CD8-positive, alpha-beta memory T cell (primary cell): ENCODE data around the gene CTNNAL1. TPM values are rescaled to one million over a fixed set of nuclear protein-coding genes. Genes with fewer than 3 reads are reported as not detected.
"Not testable (repeated sequence)": the region's sequence is repeated elsewhere in the genome, so short reads cannot be mapped to it uniquely, and the experiment has no call there.

Experiments used
- CTCF ChIA-PET: fragments of 350-600 bp; sonication (Branson Sonifier 250); formaldehyde crosslinking; loops from one replicate; lab custom pipeline; 2021; ENCODE audit warnings: antibody characterized with exemption; lab: Charles Lee
- POLR2A ChIA-PET: fragments of 350-600 bp; sonication (Branson Sonifier 250); formaldehyde crosslinking; loops from one replicate; lab custom pipeline; 2021; ENCODE audit warnings: antibody characterized with exemption; lab: Charles Lee
- DNase-seq, 5 donors: peaks; one replicate each; pipeline versions ENCODE4 v3.0.0 to v3.0.0-alpha.2; 2020 to 2022; ENCODE audit warnings: mixed read lengths in 1 of 5
- H3K27ac ChIP-seq: one replicate; pipeline ENCODE4 v1.7.0; 2013; ENCODE audit warnings: low read depth, mild to moderate bottlenecking, low read length, moderate library complexity
- H3K27me3 ChIP-seq: 2 replicates; pipeline ENCODE4 v1.7.0; 2013; ENCODE audit warnings: low read length, mild to moderate bottlenecking; ENCODE audit not compliant: insufficient read depth, poor library complexity, severe bottlenecking
- H3K36me3 ChIP-seq: 2 replicates; pipeline ENCODE4 v1.7.0; 2013; ENCODE audit warnings: mild to moderate bottlenecking, low read length, moderate library complexity; ENCODE audit not compliant: insufficient read depth
- H3K4me1 ChIP-seq: 2 replicates; pipeline ENCODE4 v1.7.0; 2013; ENCODE audit warnings: mild to moderate bottlenecking, low read length, moderate library complexity; ENCODE audit not compliant: insufficient read depth
- H3K4me3 ChIP-seq: 2 replicates; pipeline ENCODE4 v1.7.0; 2013; ENCODE audit warnings: mild to moderate bottlenecking, low read length
- H3K9me3 ChIP-seq: 2 replicates; pipeline ENCODE4 v1.7.0; 2013; ENCODE audit warnings: mild to moderate bottlenecking, low read length
- H3K27ac Mint-ChIP-seq, 8 donors: one replicate each; pipeline ENCODE4 v1.8.0; 2020 to 2021; ENCODE audit warnings: mixed read lengths in 8 of 8, mild to moderate bottlenecking in 6 of 8, inconsistent platforms in 3 of 8, moderate library complexity in 3 of 8
- H3K27me3 Mint-ChIP-seq, 2 donors: one replicate each; pipeline ENCODE4 v1.8.0; 2020 to 2021; ENCODE audit warnings: mixed read lengths in 2 of 2, mild to moderate bottlenecking in 1 of 2, moderate library complexity in 1 of 2
- H3K36me3 Mint-ChIP-seq, 3 donors: one replicate each; pipeline ENCODE4 v1.8.0; 2020 to 2021; ENCODE audit warnings: mixed read lengths in 3 of 3, inconsistent platforms in 1 of 3, mild to moderate bottlenecking in 1 of 3
- H3K4me1 Mint-ChIP-seq, 3 donors: one replicate each; pipeline ENCODE4 v1.8.0; 2020 to 2021; ENCODE audit warnings: mixed read lengths in 3 of 3, inconsistent platforms in 1 of 3, mild to moderate bottlenecking in 1 of 3
- H3K4me3 Mint-ChIP-seq, 7 donors: one replicate each; pipeline ENCODE4 v1.8.0; 2020 to 2021; ENCODE audit warnings: mixed read lengths in 7 of 7, mild to moderate bottlenecking in 6 of 7, moderate library complexity in 4 of 7, inconsistent platforms in 2 of 7
- H3K9me3 Mint-ChIP-seq, 5 donors: one replicate each; pipeline ENCODE4 v1.8.0; 2020 to 2022; ENCODE audit warnings: mixed read lengths in 5 of 5, mild to moderate bottlenecking in 3 of 5, moderate library complexity in 2 of 5, inconsistent platforms in 1 of 5
- polyA plus RNA-seq: library from polyadenylated mRNA; unstranded; fragments of 300-500 nt; fragmentation: Illumina TruSeq; gene quantifications from one replicate; pipeline ENCODE4 v1.2.3, GENCODE V29; 2021
- total RNA-seq, 2 experiments: library from RNA; stranded (reverse); gene quantifications; one replicate each; pipeline ENCODE4 v1.2.3, GENCODE V29; 2021

Gene CTNNAL1
- total and polyA plus RNA-seq, 3 experiments from 2014 or later: 1.4 to 22.0 (median 19.1) TPM

- no peak for DNase-seq
- H3K9me3 Mint-ChIP-seq: no peaks in the 10 kb centered on the region
- no peak overlapping the region for H3K27ac Mint-ChIP-seq
- no peaks in the 10 kb centered on the region for H3K36me3 Mint-ChIP-seq
- POLR2A ChIA-PET: no interaction called here
- CTCF ChIA-PET: no interaction called here
- no peaks in the 10 kb centered on the region for H3K4me1 Mint-ChIP-seq
- Histone ChIP-seq H3K4me1 (no peaks in the 10 kb centered on the region), H3K4me3 (no peak overlapping the region), H3K27me3 (no peaks in the 10 kb centered on the region), H3K9me3 (no peaks in the 10 kb centered on the region), H3K36me3 (no peaks in the 10 kb centered on the region), H3K27ac (no peak overlapping the region)
- no peaks in the 10 kb centered on the region for H3K27me3 Mint-ChIP-seq
- no peak overlapping the region for H3K4me3 Mint-ChIP-seq
These were observed 35.1 kb downstream of the CTNNAL1 start for GRCh38 chr9:108978205-108978604.

GRCh38 chr9:108973895-108974294 lies 39.4 kb downstream of the CTNNAL1 start:
- Histone ChIP-seq H3K27me3 (no peaks in the 10 kb centered on the region), H3K4me1 (no peaks in the 10 kb centered on the region), H3K36me3 (no peaks in the 10 kb centered on the region), H3K4me3 (no peak overlapping the region), H3K27ac (no peak overlapping the region), H3K9me3 (no peaks in the 10 kb centered on the region)
- DNase-seq: no peak
- POLR2A ChIA-PET: no interaction called here
- H3K4me3 Mint-ChIP-seq: no peak overlapping the region
- peaks cover 0 to 10% (median 2%) of the 10 kb centered on the region in 5 donors for H3K9me3 Mint-ChIP-seq
- peaks cover 0 to 3% of the 10 kb centered on the region in 2 donors for H3K27me3 Mint-ChIP-seq
- H3K4me1 Mint-ChIP-seq: no peaks in the 10 kb centered on the region
- H3K36me3 Mint-ChIP-seq: peaks cover 0 to 7% (median 2%) of the 10 kb centered on the region in 3 donors
- H3K27ac Mint-ChIP-seq: no peak overlapping the region
- CTCF ChIA-PET: no interaction called here

GRCh38 chr9:108972626-108973209 lies 40.6 kb downstream of the CTNNAL1 start:
- ChIA-PET POLR2A (no interaction called here), CTCF (interaction anchor here (0.9 kb wide), 1 partner anchor 9 kb away, joined by 3 read pairs; no protein-coding TSS in a partner anchor)
- no peak overlapping the region for H3K4me3 ChIP-seq
- Mint-ChIP-seq H3K27ac (no peak overlapping the region), H3K9me3 (peaks cover 0 to 10% (median 2%) of the 10 kb centered on the region in 5 donors), H3K4me1 (no peaks in the 10 kb centered on the region), H3K36me3 (peaks cover 0 to 7% (median 2%) of the 10 kb centered on the region in 3 donors), H3K27me3 (peaks cover 0 to 3% of the 10 kb centered on the region in 2 donors), H3K4me3 (no peak overlapping the region)
- no peaks in the 10 kb centered on the region for H3K4me1 ChIP-seq
- H3K27ac ChIP-seq: no peak overlapping the region
- no peaks in the 10 kb centered on the region for H3K9me3 ChIP-seq
- DNase-seq: no peak
- H3K36me3 ChIP-seq: no peaks in the 10 kb centered on the region
- no peaks in the 10 kb centered on the region for H3K27me3 ChIP-seq

GRCh38 chr9:108972186-108972585 lies 41.1 kb downstream of the CTNNAL1 start:
- no peaks in the 10 kb centered on the region for H3K27me3 ChIP-seq
- no peak overlapping the region for H3K4me3 Mint-ChIP-seq
- ChIA-PET POLR2A (no interaction called here), CTCF (no interaction called here)
- H3K9me3 ChIP-seq: no peaks in the 10 kb centered on the region
- H3K36me3 ChIP-seq: no peaks in the 10 kb centered on the region
- no peaks in the 10 kb centered on the region for H3K4me1 ChIP-seq
- no peaks in the 10 kb centered on the region for H3K4me1 Mint-ChIP-seq
- no peak overlapping the region for H3K4me3 ChIP-seq
- H3K27ac ChIP-seq: no peak overlapping the region
- peaks cover 0 to 10% (median 2%) of the 10 kb centered on the region in 5 donors for H3K9me3 Mint-ChIP-seq
- peaks cover 0 to 3% of the 10 kb centered on the region in 2 donors for H3K27me3 Mint-ChIP-seq
- no peak for DNase-seq
- H3K27ac Mint-ChIP-seq: no peak overlapping the region
- peaks cover 0 to 7% (median 3%) of the 10 kb centered on the region in 3 donors for H3K36me3 Mint-ChIP-seq

GRCh38 chr9:108971392-108971791 lies 41.9 kb downstream of the CTNNAL1 start:
- H3K36me3 ChIP-seq, POLR2A ChIA-PET, H3K4me3 Mint-ChIP-seq, H3K9me3 ChIP-seq, H3K27ac Mint-ChIP-seq, H3K27me3 Mint-ChIP-seq, DNase-seq, H3K27me3 ChIP-seq, H3K9me3 Mint-ChIP-seq, H3K4me1 ChIP-seq, H3K4me3 ChIP-seq, CTCF ChIA-PET, H3K36me3 Mint-ChIP-seq, H3K27ac ChIP-seq, H3K4me1 Mint-ChIP-seq: not testable (repeated sequence)

- Histone ChIP-seq H3K36me3 (no peaks in the 10 kb centered on the region), H3K27me3 (no peaks in the 10 kb centered on the region), H3K9me3 (no peaks in the 10 kb centered on the region), H3K4me3 (no peak overlapping the region), H3K27ac (no peak overlapping the region), H3K4me1 (no peaks in the 10 kb centered on the region)
- Mint-ChIP-seq H3K4me1 (no peaks in the 10 kb centered on the region), H3K36me3 (peaks cover 0 to 7% (median 3%) of the 10 kb centered on the region in 3 donors), H3K27ac (no peak overlapping the region), H3K4me3 (no peak overlapping the region), H3K27me3 (peaks cover 0 to 3% of the 10 kb centered on the region in 2 donors), H3K9me3 (peaks cover 0 to 10% (median 2%) of the 10 kb centered on the region in 5 donors)
- no peak for DNase-seq
- CTCF ChIA-PET: no interaction called here
- POLR2A ChIA-PET: no interaction called here
These were observed 45.4 kb downstream of the CTNNAL1 start for GRCh38 chr9:108967916-108968315.

GRCh38 chr9:108963459-108964143 lies 49.7 kb downstream of the CTNNAL1 start:
- Histone ChIP-seq H3K27ac (no peak overlapping the region), H3K27me3 (no peaks in the 10 kb centered on the region), H3K9me3 (no peaks in the 10 kb centered on the region), H3K4me3 (no peak overlapping the region), H3K4me1 (no peaks in the 10 kb centered on the region), H3K36me3 (no peaks in the 10 kb centered on the region)
- H3K4me1 Mint-ChIP-seq: no peaks in the 10 kb centered on the region
- no peak overlapping the region for H3K27ac Mint-ChIP-seq
- ChIA-PET CTCF (interaction anchor here (1.1 to 3.4 kb wide), 2 partner anchors 9 to 10 kb away, joined by 3 to 11 read pairs; no protein-coding TSS in a partner anchor), POLR2A (no interaction called here)
- peaks cover 0 to 1% (median 0%) of the 10 kb centered on the region in 3 donors for H3K36me3 Mint-ChIP-seq
- no peak overlapping the region for H3K4me3 Mint-ChIP-seq
- H3K9me3 Mint-ChIP-seq: no peaks in the 10 kb centered on the region
- DNase-seq: no peak
- no peaks in the 10 kb centered on the region for H3K27me3 Mint-ChIP-seq

- Mint-ChIP-seq H3K27me3 (no peaks in the 10 kb centered on the region), H3K27ac (no peak overlapping the region), H3K9me3 (no peaks in the 10 kb centered on the region), H3K4me1 (no peaks in the 10 kb centered on the region), H3K4me3 (no peak overlapping the region), H3K36me3 (no peaks in the 10 kb centered on the region)
- Histone ChIP-seq H3K27ac (no peak overlapping the region), H3K27me3 (no peaks in the 10 kb centered on the region), H3K4me1 (no peaks in the 10 kb centered on the region), H3K4me3 (no peak overlapping the region), H3K36me3 (no peaks in the 10 kb centered on the region), H3K9me3 (no peaks in the 10 kb centered on the region)
- ChIA-PET CTCF (interaction anchor here (0.7 kb wide), 1 partner anchor 10 kb away, joined by 3 read pairs; no protein-coding TSS in a partner anchor), POLR2A (no interaction called here)
- no peak for DNase-seq
These were observed 52.1 kb downstream of the CTNNAL1 start for GRCh38 chr9:108961151-108961550.
